HG03135 (cell line): ENCODE measurements around the gene PLB1.

Experiments used
- ATAC-seq: cut with Tn5 transposase; IDR thresholded peaks from one replicate; pipeline ENCODE4 v1.9.1; 2021; ENCODE audit warnings: mild to moderate bottlenecking, moderate library complexity; ENCODE audit not compliant: unreplicated experiment

Gene PLB1

DNA sequence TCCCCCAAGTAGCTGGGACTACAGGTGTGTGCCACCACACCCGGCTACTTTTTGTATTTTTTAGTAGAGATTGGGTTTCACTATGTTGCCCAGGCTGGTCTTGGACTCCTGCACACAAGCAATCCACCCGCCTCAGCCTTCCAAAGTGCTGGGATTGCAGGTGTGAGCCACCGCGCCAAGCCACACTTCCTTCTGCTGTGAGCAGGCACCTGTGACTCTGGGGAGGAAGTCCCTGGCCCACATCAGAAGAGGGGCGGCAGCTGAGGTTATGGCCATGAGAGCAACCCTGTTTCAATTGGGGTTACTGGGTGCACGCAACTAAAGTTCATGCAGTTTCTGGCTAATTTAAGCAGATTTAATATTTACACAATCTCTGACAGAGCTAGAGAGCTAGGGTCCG lies 91.0 kb downstream of the PLB1 start:
- no peak for ATAC-seq

DNA sequence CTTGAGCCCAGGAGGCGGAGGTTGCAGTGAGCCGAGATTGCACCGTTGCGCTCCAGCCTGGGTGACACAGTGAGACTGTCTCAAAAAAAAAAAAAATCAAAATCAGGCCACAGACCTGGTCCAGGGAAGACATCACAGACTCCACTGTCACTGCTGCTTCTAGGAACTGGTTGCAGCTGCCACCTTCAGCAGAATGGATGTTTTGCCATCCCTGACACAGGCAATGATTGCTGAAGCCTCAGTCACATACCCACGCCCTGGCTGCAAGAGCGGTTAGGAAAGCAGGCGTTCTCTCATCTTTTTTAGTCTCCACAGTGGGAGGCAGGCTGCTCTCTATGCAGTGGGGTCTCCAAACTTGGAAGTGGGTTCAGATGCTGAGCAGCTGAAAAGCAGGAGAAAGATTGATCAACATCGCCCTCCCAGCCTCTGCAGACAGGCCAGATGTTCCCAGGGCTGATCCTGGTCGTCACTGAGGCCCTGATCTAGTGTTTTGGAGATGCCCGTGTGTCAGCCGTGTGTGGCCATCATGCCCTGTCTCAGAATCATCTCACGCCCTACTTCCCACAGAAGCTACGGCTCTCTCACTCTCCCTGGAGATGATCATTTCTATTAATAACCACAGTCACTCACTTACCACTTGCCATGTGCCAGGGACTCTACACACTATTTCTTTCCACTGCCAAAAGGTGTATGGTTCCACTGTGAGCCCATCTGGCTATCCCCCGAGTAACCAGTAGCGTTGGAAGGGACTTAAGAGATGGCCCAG lies 91.8 kb downstream of the PLB1 start:
- ATAC-seq = no peak

DNA sequence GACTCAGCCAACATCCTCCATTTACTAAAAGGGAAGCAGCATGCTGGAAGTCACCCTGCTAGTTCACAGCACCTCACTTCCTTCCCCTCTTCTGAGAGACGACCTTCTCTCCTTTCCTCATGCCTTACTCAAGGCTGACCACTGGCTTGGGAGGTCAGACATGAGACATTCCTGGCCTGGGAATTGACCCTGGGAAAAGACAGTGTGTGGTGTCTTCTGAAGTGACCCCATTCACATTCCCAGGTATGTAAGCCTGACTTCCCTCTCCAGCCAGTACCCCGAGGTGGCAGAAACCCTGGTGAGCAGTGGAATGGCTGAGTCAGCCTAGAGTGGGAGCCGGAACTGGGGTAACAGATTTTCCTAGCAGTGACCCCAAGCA lies 92.4 kb downstream of the PLB1 start:
- ATAC-seq = no peak

DNA sequence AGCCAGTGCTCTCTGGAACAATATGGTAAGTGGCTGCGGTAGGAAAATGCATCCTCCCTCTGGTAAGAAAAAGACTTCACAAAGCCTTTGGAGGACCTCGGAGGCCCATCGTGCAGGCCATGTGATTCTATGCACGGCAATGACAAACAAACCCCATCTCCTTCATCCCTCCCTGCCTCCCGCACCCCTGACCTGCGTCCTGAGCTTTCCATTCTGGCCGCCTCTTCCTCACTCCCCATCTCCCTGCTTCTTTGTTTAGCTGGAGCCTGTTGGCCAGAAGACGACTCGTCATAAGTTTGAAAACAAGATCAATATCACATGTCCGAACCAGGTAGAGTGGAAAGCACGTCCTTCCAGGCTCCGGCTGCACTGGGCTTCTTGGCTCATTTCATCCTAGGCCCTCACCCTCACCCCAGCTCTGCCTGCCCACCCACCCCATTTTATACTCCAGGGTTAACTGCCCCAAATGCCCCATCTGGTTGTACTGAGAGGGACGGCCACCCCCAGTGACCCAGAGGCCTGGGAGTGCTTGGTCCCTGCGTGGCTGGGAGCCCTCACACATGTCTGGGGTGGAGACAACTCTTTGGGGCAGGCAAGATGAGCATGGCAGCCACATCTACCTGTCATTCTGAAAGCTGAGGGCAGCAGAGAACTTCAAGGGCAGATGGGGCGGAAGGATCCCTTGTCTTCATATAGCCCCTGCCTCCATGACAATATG lies 94.0 kb downstream of the PLB1 start:
- no peak for ATAC-seq

DNA sequence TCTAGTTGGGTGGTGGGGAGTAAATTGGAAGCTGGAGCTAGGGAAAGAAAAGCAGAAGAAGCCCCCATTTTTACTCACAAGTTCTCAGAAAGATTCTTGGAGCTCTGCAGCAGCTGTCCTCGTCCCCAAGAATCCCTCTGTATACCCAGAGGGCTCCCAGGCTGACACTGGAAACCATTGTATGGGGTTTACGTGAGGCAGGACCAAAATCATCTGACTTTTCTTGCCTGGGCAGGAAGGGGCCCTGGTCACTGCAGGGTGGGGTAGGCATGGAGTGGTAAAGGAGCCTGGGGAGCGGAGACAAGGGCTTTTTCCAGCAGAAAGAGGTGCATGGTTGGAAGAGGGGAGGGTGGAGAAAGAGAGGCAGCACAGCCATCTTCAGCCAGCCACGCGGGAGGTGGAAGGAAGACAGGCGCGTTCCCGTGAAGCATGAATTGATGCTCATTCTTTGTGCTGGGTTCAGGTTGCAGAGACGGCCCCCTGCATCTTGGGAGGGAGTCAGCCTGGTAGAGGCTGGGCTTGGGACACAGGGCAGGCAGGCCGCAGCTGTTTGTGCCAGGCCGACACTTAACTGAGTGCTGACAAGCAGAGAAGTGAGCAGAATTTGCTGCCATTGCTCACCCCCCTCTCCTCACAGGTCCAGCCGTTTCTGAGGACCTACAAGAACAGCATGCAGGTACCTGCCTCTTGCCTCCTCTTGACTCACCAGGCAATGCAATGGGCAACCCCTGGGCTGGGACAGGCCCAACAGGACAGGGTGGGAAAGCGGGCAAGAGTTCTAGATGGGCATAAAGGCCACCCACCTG lies 94.8 kb downstream of the PLB1 start:
- ATAC-seq = no peak

DNA sequence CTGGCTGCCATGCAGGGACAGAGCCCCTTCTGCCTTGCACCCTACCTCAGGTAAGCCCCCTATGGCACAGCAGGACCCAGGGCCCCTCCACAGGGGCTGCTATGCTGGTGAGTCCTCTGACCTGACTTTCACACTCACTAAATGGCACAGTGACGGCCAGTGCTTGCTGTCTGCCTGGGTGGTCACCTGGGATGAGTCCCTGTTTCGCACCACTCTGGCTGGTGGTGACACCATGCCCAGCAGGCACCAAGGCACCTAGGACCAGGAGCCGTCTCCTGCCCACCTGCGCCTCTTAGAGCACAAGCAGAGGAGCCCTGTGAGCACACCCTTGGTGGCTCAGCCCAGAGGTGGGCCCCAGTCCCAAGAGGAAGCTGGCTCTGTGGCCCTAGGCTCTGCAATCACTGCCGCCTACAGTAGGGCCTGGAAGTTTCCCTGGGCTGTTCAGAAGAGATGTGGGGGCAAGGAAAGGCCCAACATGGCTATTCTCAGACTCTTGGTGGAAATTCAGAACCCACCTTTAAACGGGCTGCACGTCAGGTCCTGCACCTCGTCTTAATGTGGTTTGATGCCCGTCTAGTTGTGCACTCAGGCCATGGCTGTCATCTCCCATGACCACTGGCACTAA lies 96.0 kb downstream of the PLB1 start:
- ATAC-seq = no peak

DNA sequence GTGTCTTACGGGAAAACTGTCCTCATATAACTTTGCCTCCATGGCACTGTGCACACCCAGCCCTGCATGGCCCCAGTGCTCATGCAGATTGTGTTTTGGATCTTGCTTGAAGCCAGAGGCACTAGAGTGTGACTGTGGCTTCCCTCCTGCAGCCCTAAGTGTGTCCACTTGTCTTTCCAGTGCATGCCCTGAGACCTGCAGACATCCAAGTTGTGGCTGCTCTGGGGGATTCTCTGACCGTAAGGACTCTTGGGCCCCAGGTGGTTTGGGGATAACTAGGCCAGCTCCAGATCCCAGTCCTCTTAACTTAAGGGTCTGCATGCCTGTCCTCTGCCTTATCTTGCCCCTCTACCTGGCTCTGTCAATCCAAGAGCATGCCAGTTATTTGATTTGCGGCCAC lies 96.6 kb downstream of the PLB1 start:
- ATAC-seq = no peak

DNA sequence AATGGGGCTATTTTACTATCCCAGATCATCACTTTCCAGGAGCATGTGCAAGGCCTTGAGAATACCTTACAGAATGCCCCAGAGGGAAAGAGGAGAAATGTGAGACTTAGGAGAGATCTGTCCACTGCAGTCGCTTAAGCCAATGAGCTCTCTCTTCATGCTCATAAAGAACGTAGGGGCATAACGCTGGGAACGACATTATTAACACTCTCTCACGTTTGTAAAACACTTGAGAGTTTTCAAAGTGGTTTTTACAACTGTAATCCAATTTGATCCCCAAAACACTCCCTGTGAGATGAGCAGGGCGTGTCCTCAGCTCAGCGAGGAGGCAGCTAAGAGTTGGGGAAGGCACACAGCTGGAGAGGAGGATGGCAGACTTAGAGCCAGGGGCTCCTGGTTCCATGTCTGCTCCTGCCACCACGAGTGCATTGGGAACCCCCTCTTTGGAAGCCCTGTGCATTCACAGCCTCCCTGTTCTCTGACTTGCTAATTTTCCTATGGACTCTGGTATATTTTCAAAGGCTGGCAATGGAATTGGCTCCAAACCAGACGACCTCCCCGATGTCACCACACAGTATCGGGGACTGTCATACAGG lies 97.4 kb downstream of the PLB1 start:
- no peak for ATAC-seq

DNA sequence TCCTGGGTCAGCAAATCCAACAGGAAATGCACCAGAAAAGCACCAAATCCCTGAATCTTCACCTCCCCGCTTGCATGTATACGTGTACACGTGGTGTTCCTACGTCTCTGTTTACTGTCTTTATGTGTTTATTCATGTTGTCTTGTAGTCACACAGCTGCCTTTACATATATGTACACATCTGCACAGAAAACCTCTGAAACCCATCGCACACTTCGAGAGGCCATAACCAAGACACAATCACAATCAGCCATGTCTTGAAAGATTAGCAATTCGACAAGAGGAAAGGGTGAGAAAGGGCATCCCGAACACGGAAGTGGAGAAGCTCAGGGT lies 98.1 kb downstream of the PLB1 start:
- ATAC-seq = no peak

DNA sequence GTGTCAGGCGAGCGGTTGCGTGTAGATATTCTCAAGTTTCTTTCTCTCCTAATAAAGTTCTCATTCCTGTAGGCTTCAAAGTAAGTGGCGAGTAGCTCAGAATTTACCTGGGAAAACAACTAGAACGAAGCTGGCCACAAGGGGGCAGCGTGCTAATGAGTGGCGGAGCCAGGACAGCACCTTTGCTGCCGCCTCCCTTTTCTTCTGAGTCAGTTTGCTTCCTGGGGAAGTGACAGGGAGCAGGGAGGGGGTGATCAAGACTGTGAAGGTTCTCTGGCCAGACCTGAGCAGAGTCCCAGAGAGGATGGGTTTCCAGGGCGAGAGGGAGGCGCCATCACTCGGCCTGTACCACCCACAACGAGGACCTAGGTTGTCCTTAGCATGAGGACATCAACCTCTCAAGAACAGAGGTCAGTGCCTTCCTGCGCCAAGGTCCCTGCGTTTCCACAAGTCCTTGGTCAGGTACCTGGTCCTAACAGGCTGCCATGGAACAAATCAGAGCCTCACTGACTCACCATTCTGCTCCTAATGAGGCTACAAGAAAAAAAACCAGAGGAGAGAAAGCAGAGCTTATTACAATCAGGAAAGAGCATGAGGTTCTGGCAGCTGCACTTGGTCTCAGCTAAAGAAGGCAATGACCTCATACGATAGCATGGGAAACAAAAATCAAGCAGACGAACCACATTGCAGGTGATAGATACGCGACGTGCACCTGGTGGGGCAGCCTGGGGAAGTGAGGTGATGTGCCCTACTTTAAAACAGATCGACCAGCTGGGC lies 98.7 kb downstream of the PLB1 start:
- ATAC-seq = no peak

DNA sequence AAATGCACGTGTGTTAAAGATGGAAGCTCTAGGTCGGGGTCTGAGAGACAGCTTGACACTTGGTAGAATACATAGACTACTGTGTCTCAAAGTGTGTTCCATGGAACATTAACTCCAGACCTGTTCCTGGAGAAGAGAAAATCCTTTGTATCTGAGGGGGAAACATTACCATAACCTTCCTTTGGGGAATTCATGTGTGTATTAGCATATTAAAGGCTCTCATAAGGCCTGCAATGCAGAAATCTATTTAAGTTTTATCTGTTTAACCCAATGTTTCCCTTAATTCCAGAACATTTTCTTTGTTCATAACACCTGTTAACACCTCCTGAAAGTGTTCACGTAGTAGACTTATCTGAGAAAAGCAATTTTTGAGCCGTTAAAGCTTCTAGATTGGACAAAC lies 99.5 kb downstream of the PLB1 start:
- no peak for ATAC-seq

DNA sequence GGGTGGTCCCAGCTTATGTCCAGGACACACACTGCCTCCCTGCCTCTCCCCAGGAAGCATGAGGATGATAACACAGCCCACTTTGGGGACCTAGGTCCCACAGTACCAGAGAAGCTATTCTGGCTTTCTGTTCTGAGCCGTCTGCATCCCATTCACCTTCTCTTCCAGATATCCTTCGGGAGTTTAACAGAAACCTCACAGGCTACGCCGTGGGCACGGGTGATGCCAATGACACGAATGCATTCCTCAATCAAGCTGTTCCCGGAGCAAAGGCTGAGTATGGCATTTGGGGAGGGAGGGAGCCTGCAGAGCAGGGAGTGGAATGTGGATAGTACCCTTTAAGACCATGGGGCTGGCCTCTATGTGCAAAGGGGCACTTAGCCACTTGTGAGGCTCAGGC lies 102.6 kb downstream of the PLB1 start:
- no peak for ATAC-seq

DNA sequence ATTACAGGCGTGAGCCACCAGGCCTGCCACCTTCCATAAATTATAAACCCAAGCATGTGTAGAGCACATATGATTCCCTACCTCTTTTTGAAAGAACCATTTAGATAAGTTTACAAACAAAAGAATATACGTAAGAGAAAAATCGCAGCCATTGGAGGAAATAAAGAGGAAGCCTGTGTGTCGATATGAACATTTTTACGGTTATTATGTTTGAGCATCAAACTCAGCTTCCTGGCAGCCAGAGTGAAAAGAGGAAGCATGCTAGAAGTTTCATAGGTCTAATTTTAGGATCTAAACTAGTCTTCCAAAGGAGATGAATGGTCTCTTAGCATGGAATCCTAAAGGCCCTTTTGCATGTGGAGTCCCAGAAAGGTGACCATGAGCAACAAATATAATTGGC lies 104.3 kb downstream of the PLB1 start:
- ATAC-seq = no peak

DNA sequence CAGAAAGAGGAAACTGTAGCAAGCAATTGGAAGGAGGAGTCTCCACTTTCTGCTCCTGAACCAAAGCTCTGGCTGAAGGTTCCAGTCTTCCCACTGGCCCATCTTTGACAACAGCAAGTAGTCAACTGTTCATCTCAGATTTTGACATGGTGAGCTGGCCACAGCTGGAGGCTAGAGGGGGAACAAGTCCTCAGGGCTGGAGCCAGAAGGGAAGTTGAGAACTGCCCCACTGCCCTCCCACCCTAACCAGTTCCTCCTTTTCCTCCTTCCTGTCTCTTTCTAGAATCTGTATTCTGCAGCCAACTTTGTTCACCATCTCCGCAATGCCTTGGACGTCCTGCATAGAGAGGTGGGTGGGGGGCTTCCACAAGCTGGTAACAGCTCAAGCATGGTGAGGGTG lies 105.8 kb downstream of the PLB1 start:
- no peak for ATAC-seq

DNA sequence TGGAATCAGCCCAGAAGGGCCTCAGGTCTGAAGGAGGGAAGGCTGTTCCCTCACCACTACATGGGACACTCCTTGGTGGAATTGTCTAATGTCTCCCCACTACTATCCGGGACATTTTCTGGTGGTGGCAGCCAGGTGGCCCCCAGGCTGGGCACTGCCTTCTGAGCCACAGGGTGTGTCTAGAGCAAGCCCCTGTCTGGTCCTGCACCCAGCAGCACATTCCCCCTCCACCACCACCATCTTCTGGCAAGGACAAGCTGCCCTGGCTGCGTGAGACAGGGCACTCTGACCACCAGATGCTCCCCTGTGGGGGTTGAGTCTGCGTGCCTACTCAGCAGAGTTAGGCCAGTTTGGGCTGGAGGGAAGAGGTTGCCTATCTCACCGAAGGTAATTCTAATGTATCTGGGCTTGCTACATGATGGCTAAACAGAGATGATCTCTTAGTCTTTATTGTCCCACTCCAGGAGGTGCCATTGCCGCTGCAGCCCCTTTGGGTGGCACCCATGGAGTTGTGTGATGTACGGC lies 106.3 kb downstream of the PLB1 start:
- no peak for ATAC-seq

DNA sequence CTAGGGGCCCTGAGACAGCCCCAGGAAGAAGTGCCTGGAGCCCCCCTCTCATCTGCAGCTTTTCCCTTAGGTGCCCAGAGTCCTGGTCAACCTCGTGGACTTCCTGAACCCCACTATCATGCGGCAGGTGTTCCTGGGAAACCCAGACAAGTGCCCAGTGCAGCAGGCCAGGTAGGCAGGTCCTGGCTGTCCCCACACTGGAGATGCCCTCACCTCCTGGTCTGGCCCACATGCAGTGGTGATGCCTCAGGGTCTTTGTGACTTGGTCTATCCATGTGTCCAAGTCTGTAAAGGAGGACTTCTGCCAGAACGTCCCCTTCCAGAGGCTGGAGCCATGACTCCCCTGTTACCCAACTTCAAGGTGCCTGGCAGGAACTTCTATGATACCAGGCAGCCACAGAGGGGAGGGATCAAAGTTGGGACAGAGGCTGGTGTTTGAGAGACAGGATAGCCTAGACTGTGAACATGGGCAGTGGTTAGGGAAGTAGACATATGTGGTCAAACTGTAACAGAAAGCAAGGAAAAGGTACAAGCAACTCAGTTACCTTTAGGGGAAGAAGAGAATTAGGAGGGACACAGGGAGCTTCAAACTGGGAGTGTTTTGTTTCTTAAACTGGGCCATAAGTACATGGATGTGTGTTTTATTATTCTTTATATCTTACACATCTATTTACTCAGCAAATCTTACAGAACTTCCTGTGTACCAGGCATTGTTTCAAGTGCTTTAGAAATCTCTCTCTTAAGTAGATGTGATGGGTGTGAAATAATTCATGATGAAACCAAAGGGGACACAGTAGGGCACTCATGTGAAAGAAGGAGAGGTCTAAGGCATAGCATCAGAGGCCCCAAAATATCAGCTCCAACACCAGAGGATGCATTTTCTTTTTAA lies 107.1 kb downstream of the PLB1 start:
- no peak for ATAC-seq

DNA sequence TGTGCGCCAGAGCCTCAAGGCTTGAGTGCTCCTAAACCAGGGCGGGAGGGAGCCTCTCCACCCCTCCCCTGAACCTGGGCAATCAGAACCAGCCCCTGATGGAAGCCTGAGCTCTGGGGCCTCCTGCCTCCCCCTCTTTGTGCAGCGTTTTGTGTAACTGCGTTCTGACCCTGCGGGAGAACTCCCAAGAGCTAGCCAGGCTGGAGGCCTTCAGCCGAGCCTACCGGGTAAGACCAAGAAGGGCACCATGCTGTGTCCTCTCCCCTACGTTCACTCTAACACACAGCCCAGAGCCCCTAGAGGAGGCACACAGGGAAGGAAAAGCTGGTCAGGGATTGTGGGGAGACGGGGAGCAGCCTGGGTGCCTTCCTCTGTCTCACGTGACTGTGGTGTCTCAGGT lies 108.0 kb downstream of the PLB1 start:
- ATAC-seq = no peak

DNA sequence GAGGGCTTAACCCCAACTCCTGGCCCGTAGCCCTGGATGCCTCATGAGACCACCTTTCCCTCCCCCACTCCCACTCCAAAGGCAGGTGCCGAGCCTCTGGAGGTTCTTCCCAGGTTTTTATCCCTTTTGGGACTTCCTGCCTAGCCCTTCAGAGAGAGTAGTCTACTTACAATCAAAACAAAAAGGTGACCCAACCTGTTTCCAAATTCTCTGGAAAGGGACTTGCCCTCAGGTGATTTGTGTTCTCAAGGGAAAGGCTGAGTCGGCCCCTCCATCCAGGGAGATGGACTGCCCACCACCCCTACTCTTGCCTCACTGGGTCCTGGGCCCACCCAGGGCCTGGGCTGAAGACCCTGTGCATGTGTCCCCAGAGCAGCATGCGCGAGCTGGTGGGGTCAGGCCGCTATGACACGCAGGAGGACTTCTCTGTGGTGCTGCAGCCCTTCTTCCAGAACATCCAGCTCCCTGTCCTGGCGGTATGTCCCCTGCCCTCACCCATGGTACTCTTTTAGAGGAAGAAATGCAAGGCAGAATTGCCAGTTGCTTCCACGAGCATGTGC lies 108.5 kb downstream of the PLB1 start:
- ATAC-seq = no peak

DNA sequence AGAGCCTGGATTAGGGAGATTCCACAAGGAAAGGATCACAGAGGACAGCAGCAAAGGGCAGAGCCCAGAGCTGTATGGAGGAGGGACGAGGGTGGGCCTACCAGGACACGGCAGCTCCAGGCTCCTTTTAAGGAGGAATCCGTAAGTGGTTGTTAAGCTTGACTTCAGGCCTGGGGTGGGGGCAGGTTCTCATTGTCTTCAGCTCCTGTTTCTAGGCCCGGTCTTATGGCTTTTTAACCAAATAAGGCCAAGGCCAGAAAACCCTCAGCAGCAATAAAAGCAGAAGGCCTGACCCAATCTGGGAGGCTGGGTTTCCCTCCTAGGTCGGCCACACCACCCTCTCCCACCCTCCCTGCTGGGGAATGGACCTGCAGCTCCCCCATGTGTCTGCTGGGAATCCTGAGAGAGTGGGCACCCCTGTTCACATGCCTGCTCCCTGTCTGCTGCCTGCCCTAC lies 111.2 kb downstream of the PLB1 start:
- ATAC-seq = no peak
